Bronchial epithelial cell (primary cell): ENCODE data around the gene JAKMIP1. TPM values are rescaled to one million over a fixed set of nuclear protein-coding genes. Genes with fewer than 3 reads are reported as not detected.

Source experiments
- DNase-seq: peaks from one replicate; pipeline ENCODE4 v3.0.0-alpha.2; 2010; ENCODE audit warnings: low read depth
- FAIRE-seq: peaks from 2 replicates; lab custom pipeline; 2011; peaks lifted over from hg19 to GRCh38; lab: Jason Lieb, UNC
- H3K27me3 ChIP-seq: 2 replicates; pipeline ENCODE4 v1.5.1; 2011; ENCODE audit warnings: low read length; ENCODE audit not compliant: control insufficient read depth, insufficient read depth
- H3K36me3 ChIP-seq: 2 replicates; pipeline ENCODE4 v1.5.1; 2011; ENCODE audit warnings: low read length; ENCODE audit not compliant: control insufficient read depth, insufficient read depth
- H3K4me3 ChIP-seq: 2 replicates; pipeline ENCODE4 v1.5.1; 2011; ENCODE audit warnings: mild to moderate bottlenecking, low read depth, low read length, control low read depth
- total RNA-seq: library from RNA; depleted of rRNA; stranded (reverse); fragments of >200 nt; gene quantifications from 2 replicates; pipeline ENCODE4 v1.2.1, GENCODE V29; 2014
- TF ChIP-seq, protein P1 (sequence below): IDR thresholded peaks from 2 replicates; pipeline ENCODE4 v1.5.1; 2011; ENCODE audit warnings: mild to moderate bottlenecking, moderate library complexity, low read length, control low read depth, inconsistent platforms; ENCODE audit not compliant: insufficient read depth, severe bottlenecking

The JAKMIP1 gene
- total RNA-seq, 1 donor from 2014 or later = not detected

DNA sequence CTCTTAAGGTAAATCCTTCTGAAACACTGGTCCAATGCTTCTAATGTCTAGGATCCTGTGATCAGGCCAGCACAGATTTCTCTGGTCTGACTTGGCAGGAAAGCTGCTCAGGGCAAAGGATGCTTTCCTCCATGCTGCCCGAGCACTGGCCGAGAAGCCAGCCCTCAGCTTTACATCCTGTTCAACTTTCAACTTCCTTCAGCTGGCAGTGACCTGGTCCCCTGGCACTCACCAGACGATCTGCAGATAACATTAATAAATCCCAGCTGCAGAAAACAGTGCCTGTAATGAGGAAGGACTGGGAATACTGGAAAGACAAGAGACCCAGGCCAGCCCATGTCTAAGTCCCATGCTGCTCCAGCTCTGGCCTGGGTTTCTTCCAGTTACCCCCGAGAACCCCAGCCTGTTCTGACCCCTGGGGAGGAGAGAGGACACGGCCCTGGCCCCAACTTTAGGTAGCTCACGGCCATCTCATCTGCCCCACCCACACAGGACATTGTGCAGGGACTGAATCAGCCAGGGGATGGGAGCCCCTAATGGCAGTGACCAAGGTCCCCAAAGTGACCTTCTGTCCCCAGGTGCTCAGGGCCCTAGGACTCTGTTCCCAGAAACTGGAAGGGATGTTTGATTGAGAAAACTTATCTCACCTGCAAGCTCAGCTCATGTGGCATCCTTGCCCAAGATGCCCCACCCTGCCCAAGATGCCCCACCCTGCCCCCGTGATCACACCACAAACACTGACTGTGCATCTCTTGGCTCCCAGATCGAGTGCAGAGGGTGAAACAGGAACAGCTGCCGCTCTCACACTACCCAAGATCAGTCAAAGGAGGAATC, 28.0 kb downstream of the JAKMIP1 start:
- H3K4me3 ChIP-seq = no peak overlapping the region
- H3K27me3 ChIP-seq = no peaks in the 10 kb centered on the region
- H3K36me3 ChIP-seq = no peaks in the 10 kb centered on the region
- FAIRE-seq = no peak
- TF ChIP-seq, protein P1, sequence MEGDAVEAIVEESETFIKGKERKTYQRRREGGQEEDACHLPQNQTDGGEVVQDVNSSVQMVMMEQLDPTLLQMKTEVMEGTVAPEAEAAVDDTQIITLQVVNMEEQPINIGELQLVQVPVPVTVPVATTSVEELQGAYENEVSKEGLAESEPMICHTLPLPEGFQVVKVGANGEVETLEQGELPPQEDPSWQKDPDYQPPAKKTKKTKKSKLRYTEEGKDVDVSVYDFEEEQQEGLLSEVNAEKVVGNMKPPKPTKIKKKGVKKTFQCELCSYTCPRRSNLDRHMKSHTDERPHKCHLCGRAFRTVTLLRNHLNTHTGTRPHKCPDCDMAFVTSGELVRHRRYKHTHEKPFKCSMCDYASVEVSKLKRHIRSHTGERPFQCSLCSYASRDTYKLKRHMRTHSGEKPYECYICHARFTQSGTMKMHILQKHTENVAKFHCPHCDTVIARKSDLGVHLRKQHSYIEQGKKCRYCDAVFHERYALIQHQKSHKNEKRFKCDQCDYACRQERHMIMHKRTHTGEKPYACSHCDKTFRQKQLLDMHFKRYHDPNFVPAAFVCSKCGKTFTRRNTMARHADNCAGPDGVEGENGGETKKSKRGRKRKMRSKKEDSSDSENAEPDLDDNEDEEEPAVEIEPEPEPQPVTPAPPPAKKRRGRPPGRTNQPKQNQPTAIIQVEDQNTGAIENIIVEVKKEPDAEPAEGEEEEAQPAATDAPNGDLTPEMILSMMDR = no peak
- DNase-seq = no peak

DNA sequence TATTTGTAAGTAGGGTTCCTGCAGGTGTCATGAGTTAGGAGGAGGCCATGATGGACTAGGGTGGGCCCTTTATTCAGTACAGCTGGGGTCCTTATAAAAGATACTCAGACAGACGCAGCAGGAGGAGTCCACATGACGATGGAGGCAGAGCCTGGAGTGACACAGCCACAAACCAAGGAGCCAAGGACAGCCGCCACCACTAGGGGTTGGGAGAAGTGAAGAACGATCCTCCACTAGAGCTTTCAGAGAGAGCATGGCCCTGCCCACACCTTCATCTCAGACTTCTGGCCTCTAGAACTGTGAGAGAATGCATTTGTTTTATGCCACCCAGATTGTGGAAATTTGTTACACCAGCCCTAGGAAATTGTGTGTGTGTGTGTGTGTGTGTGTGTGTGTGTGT, 31.1 kb downstream of the JAKMIP1 start:
- Histone ChIP-seq H3K36me3 (no peaks in the 10 kb centered on the region), H3K4me3 (no peak overlapping the region), H3K27me3 (no peaks in the 10 kb centered on the region)
- TF ChIP-seq, protein P1 = no peak
- DNase-seq (no peak), FAIRE-seq (no peak)

DNA sequence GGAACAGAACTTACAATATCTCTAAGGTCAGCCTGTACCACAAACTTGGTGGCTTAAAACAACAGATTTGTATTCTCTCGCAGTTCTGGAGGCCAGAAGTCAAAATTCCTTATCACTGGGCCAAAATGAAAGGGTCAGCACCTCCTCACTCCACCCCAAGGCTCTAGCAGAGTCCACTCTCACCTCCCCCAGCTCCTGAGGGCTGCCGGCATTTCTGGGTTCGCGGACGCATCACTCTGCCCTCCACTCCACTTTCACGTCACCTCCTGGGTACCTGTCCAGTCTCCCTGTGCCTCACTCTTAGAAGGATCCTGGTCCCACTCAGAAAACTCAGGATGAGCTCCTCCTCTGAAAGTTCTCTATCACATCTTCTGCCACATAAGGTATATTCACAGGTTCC, 34.6 kb downstream of the JAKMIP1 start:
- Histone ChIP-seq H3K27me3 (no peaks in the 10 kb centered on the region), H3K4me3 (no peak overlapping the region), H3K36me3 (no peaks in the 10 kb centered on the region)
- FAIRE-seq (no peak), DNase-seq (no peak)
- TF ChIP-seq, protein P1 = no peak

DNA sequence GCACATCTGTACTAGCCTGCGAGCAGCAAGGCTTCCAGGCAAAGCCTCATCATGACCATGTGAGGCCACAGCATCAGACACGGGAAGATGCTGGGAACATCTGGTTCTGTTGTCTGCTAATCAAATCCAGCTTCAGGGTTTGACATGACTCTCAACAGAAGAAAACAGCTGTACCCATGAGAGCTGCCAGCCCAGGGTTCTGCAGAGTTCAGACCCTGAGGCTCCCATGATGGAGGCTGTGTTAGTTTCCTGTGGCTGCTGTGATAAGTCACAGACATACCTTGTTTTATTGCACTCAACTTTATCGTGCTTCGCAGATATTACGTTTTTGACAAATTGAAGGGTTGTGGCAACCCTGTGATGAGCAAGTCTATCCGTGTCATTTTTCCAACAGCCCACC, 37.5 kb downstream of the JAKMIP1 start:
- Histone ChIP-seq H3K4me3 (no peak overlapping the region), H3K27me3 (no peaks in the 10 kb centered on the region), H3K36me3 (no peaks in the 10 kb centered on the region)
- no peak for FAIRE-seq
- DNase-seq = no peak
- TF ChIP-seq, protein P1 = no peak

DNA sequence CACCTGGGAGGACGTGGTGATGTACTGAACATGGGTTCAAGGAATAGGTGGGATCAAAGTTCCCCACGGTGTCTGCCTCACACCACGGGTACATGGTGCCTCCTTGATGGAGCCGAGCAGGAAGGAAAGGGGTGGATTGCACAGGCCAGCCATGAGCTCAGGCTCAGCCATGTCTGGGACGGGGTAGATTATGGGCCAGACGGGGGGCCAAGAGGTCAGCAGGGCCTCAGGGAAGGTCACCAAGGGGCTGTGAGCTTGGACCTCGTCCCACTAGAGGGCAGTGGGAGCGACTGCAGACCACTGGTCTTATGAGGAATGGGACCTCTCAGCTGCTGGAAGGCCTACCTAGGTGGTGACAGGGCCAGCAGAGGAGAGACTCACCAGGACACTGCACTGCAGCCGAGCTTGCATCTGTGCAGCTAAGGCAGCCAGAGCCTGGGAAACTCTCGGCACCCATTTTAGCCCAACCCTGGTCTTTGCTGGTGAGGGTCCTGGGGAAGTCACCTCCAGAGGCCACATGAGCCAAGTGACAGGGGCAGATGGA, 38.4 kb downstream of the JAKMIP1 start:
- TF ChIP-seq, protein P1 = no peak
- Histone ChIP-seq H3K36me3 (no peaks in the 10 kb centered on the region), H3K4me3 (no peak overlapping the region), H3K27me3 (no peaks in the 10 kb centered on the region)
- DNase-seq (no peak), FAIRE-seq (no peak)
